Ovary (tissue), 9 donors: ENCODE results near the gene NEK9. TPM values are rescaled to one million over a fixed set of nuclear protein-coding genes. Genes with fewer than 3 reads are reported as not detected.

Experiments
- DNase-seq, 5 donors: peaks; one replicate each; pipeline ENCODE4 v3.0.0-alpha.2; 2019 to 2020
- H3K27ac ChIP-seq, 2 donors: fragments of 200-600 bp; one replicate each; pipeline versions ENCODE4 v1.5.1 to v1.8.0; 2019 to 2022
- H3K27me3 ChIP-seq: fragments of 200-600 bp; one replicate; pipeline ENCODE4 v1.8.0; 2022
- H3K36me3 ChIP-seq: fragments of 200-600 bp; sonication (generic); one replicate; pipeline ENCODE4 v1.5.1; 2019
- H3K4me1 ChIP-seq: one replicate; pipeline ENCODE4 v1.8.1; 2013; ENCODE audit warnings: mild to moderate bottlenecking, moderate library complexity; ENCODE audit not compliant: insufficient read depth
- H3K4me3 ChIP-seq: fragments of 200-600 bp; sonication (generic); one replicate; pipeline ENCODE4 v1.5.1; 2017
- H3K9me3 ChIP-seq, 2 donors: fragments of 200-600 bp in 1 of 2; sonication (generic) in 1 of 2; one replicate each; pipeline versions ENCODE4 v1.5.1 to v1.8.1; 2013 to 2019; ENCODE audit warnings: mild to moderate bottlenecking in 1 of 2, moderate library complexity in 1 of 2
- CTCF ChIP-seq, 3 donors: fragments of 450-650 bp in 2 of 3; fragments of 200-600 bp in 1 of 3; IDR thresholded peaks; one replicate each; pipeline versions ENCODE4 v1.5.1 to v1.8.0; 2016 to 2022; ENCODE audit warnings: antibody characterized with exemption in 3 of 3, mild to moderate bottlenecking in 1 of 3
- EP300 ChIP-seq: sonication (generic); formaldehyde crosslinking; IDR thresholded peaks from one replicate; pipeline ENCODE4 v1.6.1; 2017; ENCODE audit warnings: antibody characterized with exemption
- POLR2A ChIP-seq: fragments of 450-650 bp; IDR thresholded peaks from one replicate; pipeline ENCODE4 v1.6.1; 2017; ENCODE audit warnings: antibody characterized with exemption, mild to moderate bottlenecking, moderate library complexity
- WGBS, 3 donors: extraction: QIAGEN DNeasy Blood & Tissue Kit in 1 of 3; methylation state at CpG; one replicate each; pipeline versions ENCODE4 v1.1.5 to v1.1.7; 2013 to 2017; 5-methylcytosine and 5-hydroxymethylcytosine counted together
- intact Hi-C, 4 donors: fragments of 100-400 bp; cut with DNase I; formaldehyde crosslinking; loops; one replicate each; pipeline versions ENCODE4 v1.11.0 to v1.15.1; 2022 to 2023
- polyA plus RNA-seq, 2 donors: library from polyadenylated mRNA; stranded (reverse); fragments of 200-250 nt in 1 of 2; fragments of 350-450 nt in 1 of 2; fragmentation: Illumina TruSeq in 1 of 2; extraction: RNeasy Lipid Tissue Mini Kit (QIAGEN cat#74804) in 1 of 2; gene quantifications; one replicate each; pipeline ENCODE4 v1.2.3, GENCODE V29; 2013 to 2014
- total RNA-seq, 7 donors: library from RNA; depleted of rRNA in 2 of 7; stranded (reverse); fragments of >200 nt in 2 of 7; fragmentation: NEBNext Ultra II Directional in 3 of 7; extraction: Animal tissue kit (Norgen Biotek cat#: 25700) in 3 of 7; gene quantifications; one replicate each; pipeline versions ENCODE4 v1.1.0 to v1.2.4, GENCODE V29; 2016 to 2023
- donor health status: DM: no; HTN: no; CAD: no; lungs with moderate emphysema.
- donor health status: DM: no; HTN: no; CAD: no.
- donor health status: Bipolar disorder and iron deficiency.
- donor health status: DM: yes; HTN: yes; CAD: no.
- donor health status: DM: no; HTN: no; CAD: no.
- donor health status: DM: yes; HTN: yes; CAD: no.

NEK9 gene
- total and polyA plus RNA-seq, 9 donors = 57.0 to 140 (median 105) TPM

DNA sequence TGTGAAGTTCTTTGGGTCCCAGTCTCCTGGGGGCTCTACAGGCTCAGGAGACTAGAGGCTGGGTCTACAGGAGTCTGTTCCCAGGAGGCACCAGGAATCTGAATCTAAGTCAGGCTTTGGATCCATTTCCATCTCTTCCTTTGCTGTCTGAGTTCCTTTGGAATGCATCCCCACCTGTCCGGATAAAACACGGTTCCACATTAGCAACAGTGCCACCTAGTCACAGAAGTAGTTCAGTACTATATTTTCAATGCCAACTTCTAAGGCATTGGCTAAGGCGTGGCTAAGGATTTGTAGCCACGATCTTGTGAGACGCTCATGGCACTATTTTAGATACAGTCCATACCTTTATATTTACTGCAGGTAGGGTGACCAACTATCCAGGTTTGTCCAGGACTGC, 42.3 kb downstream of the NEK9 start:
- Histone ChIP-seq H3K27me3 (no peaks in the 10 kb centered on the region), H3K4me1 (peaks cover 1% of the 10 kb centered on the region), H3K36me3 (no peaks in the 10 kb centered on the region), H3K27ac (no peak overlapping the region), H3K4me3 (no peak overlapping the region), H3K9me3 (no peaks in the 10 kb centered on the region)
- DNase-seq = no peak
- TF ChIP-seq POLR2A (no peak), CTCF (IDR thresholded peaks at IDR 0.05) (no peak)
- intact Hi-C loops = loop anchor here (10.0 kb wide), 2 partner anchors 140 to 170 kb away; no protein-coding TSS in a partner anchor
- WGBS, 3 donors = 47 to 58% (median 50%) methylated on average over 5 of the region's 5 CpGs

DNA sequence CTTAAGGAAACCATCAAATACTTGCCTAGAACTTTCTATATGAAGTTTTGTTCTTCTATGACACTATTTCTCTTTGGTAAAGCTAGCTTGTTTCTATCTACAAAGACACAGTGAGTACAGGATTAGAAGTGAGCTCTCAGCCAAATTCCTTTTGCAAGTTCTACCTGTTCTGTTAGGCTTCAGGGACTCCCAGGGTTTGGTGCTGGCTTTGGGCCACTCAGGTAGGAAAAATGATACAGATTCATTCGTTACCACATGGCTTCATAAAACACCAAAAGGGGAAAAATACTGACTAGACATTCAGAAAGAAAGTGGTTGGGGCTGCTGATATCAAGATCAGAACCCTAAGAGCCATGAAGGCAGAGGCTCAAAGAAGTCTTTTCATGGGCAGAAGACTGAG, 43.6 kb downstream of the NEK9 start:
- Histone ChIP-seq H3K9me3 (no peaks in the 10 kb centered on the region), H3K36me3 (no peaks in the 10 kb centered on the region), H3K27ac (no peak overlapping the region), H3K4me1 (peaks cover 2% of the 10 kb centered on the region), H3K4me3 (no peak overlapping the region), H3K27me3 (no peaks in the 10 kb centered on the region)
- no peak for DNase-seq
- intact Hi-C loops = loop anchor here (10.0 kb wide), 2 partner anchors 138 to 168 kb away; no protein-coding TSS in a partner anchor
- no peak for TF ChIP-seq EP300
- 87 to 96% (median 90%) methylated on average over 1 of the region's 1 CpG for WGBS, 3 donors

GRCh38 chr14:75081660-75082229, 45.1 kb downstream of the NEK9 start:
- Histone ChIP-seq H3K9me3 (no peaks in the 10 kb centered on the region), H3K36me3 (no peaks in the 10 kb centered on the region), H3K4me3 (no peak overlapping the region), H3K4me1 (peaks cover 2% of the 10 kb centered on the region), H3K27me3 (no peaks in the 10 kb centered on the region), H3K27ac (no peak overlapping the region)
- WGBS, 3 donors = 15 to 23% (median 21%) methylated on average over 2 of the region's 2 CpGs
- no peak for DNase-seq
- TF ChIP-seq CTCF (IDR thresholded peaks at IDR 0.05) (no peak), POLR2A (no peak), EP300 (no peak)
- intact Hi-C loops = loop anchor here (10.0 kb wide), 2 partner anchors 137 to 167 kb away; no protein-coding TSS in a partner anchor

DNA sequence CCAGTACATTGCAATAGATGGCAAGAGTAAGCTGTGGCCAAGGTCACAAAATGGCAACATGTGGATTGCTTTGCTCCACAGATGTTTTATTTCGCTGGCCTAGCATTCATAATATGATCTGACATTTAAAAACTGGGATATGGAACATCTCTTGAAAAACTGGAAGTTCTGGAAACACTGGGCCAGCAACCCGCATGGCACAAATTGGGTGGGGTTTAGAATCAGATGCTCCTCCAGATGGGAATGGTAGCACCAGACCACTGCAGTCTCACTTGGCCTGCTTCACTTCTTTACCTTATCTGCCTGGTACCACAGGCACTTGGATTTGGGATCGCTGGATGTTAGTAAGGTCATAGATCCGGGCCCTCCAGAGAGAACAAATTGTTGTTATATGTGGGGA, 47.3 kb downstream of the NEK9 start:
- 24 to 42% (median 31%) methylated on average over 4 of the region's 4 CpGs for WGBS, 3 donors
- intact Hi-C loops = no loop called here
- no peaks in the 10 kb centered on the region for H3K36me3 ChIP-seq

More for the DNA sequence above, 47.3 kb downstream of the NEK9 start:
- Histone ChIP-seq H3K27ac (no peak overlapping the region), H3K27me3 (no peaks in the 10 kb centered on the region), H3K4me3 (no peak overlapping the region), H3K9me3 (no peaks in the 10 kb centered on the region), H3K4me1 (peaks cover 2% of the 10 kb centered on the region)
- no peak for DNase-seq
- TF ChIP-seq POLR2A (no peak), EP300 (no peak), CTCF (IDR thresholded peaks at IDR 0.05) (no peak)
